Astrocyte (in vitro differentiated cells and primary cell): Measurements from ENCODE around the gene TENM4.

Experiments used
- EZH2 ChIP-seq: IDR thresholded peaks from 2 replicates; pipeline ENCODE4 v1.6.1; 2012; ENCODE audit warnings: mild to moderate bottlenecking, low read length, inconsistent platforms; ENCODE audit not compliant: insufficient read depth
- TF ChIP-seq, protein P1 (sequence below): IDR thresholded peaks from 2 replicates; pipeline ENCODE4 v1.5.1; 2011; ENCODE audit warnings: low read depth, mild to moderate bottlenecking, inconsistent platforms, low read length, moderate library complexity; ENCODE audit not compliant: insufficient read depth

DNA sequence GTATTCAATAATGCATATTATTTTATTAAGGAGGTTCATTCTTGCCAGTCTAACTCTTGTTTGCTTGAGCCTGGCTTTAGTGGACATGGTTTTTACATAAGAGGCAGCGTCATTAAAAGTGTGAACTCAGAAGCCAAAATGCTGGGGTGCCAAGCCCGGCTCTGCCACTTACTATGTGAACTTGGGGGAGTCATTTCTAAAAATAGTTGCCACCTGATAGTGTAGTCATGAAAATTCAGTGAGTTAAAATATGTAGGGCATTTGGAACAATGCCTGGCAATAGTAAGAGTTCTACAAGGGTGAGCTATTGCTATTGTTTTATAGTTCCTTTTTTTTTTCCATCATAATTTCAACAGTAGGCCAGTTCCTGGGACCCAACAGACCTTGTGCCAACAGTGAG, 49.9 kb downstream of the TENM4 start:
- TF ChIP-seq, protein P1, sequence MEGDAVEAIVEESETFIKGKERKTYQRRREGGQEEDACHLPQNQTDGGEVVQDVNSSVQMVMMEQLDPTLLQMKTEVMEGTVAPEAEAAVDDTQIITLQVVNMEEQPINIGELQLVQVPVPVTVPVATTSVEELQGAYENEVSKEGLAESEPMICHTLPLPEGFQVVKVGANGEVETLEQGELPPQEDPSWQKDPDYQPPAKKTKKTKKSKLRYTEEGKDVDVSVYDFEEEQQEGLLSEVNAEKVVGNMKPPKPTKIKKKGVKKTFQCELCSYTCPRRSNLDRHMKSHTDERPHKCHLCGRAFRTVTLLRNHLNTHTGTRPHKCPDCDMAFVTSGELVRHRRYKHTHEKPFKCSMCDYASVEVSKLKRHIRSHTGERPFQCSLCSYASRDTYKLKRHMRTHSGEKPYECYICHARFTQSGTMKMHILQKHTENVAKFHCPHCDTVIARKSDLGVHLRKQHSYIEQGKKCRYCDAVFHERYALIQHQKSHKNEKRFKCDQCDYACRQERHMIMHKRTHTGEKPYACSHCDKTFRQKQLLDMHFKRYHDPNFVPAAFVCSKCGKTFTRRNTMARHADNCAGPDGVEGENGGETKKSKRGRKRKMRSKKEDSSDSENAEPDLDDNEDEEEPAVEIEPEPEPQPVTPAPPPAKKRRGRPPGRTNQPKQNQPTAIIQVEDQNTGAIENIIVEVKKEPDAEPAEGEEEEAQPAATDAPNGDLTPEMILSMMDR: no peak
- no peak for TF ChIP-seq EZH2
